Vagina (tissue), 2 donors: Measurements from ENCODE around the gene CEP104. TPM values are rescaled to one million over a fixed set of nuclear protein-coding genes. Genes with fewer than 3 reads are reported as not detected.

Experiments used
- DNase-seq, 2 donors: peaks; one replicate each; pipeline ENCODE4 v3.0.0-alpha.2; 2017; ENCODE audit errors: extremely low spot score in 2 of 2
- H3K27ac ChIP-seq: fragments of 200-600 bp; sonication (generic); one replicate; pipeline ENCODE4 v1.5.1; 2019
- H3K27me3 ChIP-seq: fragments of 200-600 bp; sonication (generic); one replicate; pipeline ENCODE4 v1.5.1; 2019
- H3K36me3 ChIP-seq, 2 donors: fragments of 200-600 bp; sonication (generic); one replicate each; pipeline ENCODE4 v1.5.1; 2017 to 2019
- H3K4me1 ChIP-seq: fragments of 200-600 bp; sonication (generic); one replicate; pipeline ENCODE4 v1.5.1; 2019
- H3K4me3 ChIP-seq, 2 donors: fragments of 200-600 bp; sonication (generic); 1 replicate in 1 of 2; 2 replicates in 1 of 2; pipeline ENCODE4 v1.5.1; 2016 to 2019
- H3K9me3 ChIP-seq: fragments of 200-600 bp; sonication (generic); one replicate; pipeline ENCODE4 v1.5.1; 2019
- POLR2A ChIP-seq, 2 donors: fragments of 450-650 bp; IDR thresholded peaks; one replicate each; pipeline ENCODE4 v1.6.1; 2017; ENCODE audit warnings: antibody characterized with exemption in 2 of 2, mild to moderate bottlenecking in 2 of 2, moderate library complexity in 2 of 2
- POLR2AphosphoS5 ChIP-seq, 2 donors: sonication (generic); formaldehyde crosslinking; IDR thresholded peaks; one replicate each; pipeline ENCODE4 v1.9.0; 2017; ENCODE audit warnings: antibody characterized with exemption in 2 of 2, mild to moderate bottlenecking in 2 of 2, low read depth in 1 of 2; ENCODE audit not compliant: insufficient read depth in 1 of 2
- intact Hi-C: fragments of 100-400 bp; cut with DNase I; formaldehyde crosslinking; loops from one replicate; pipeline ENCODE4 v1.15.1; 2023
- total RNA-seq: library from RNA; depleted of rRNA; stranded (reverse); fragments of >200 nt; gene quantifications from one replicate; pipeline ENCODE4 v1.2.3, GENCODE V29; 2016
- TF ChIP-seq, protein P1 (sequence below), 3 experiments: fragments of 450-650 bp in 2 of 3; fragments of 200-600 bp in 1 of 3; sonication (generic) in 1 of 3; IDR thresholded peaks; one replicate each; pipeline ENCODE4 v1.5.1; 2017 to 2019; ENCODE audit warnings: antibody characterized with exemption in 3 of 3, mild to moderate bottlenecking in 2 of 3, moderate library complexity in 2 of 3

The CEP104 gene
- total RNA-seq, 1 donor from 2014 or later: 62.9 TPM

DNA sequence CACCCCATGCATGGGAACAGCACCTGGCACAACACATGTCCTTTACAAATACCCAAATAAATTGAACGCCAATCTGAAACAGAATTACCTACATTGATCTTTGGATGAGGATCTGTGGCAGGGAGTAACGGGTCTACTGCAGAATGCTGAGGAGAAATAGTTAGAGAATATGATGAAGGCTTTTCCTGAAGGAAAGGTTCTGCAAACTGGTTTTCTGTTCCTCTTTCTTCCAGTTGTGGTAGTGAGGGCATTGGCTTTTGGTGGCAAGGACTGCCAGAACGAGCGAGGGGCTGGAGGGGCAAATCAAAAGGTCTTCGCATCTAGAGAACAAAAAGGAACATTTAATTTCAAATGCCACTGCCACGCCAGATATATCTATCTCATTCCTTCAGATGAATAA is 19.8 kb downstream of the CEP104 start:
- H3K9me3 ChIP-seq: no peaks in the 10 kb centered on the region
- no peaks in the 10 kb centered on the region for H3K4me1 ChIP-seq
- intact Hi-C loops: no loop called here
- no peaks in the 10 kb centered on the region for H3K27me3 ChIP-seq
- H3K4me3 ChIP-seq: no peak overlapping the region
- H3K27ac ChIP-seq: no peak overlapping the region
- TF ChIP-seq POLR2AphosphoS5 (IDR thresholded peaks at IDR 0.05; ENCODE audit: insufficient read depth in 1 of 2, low read depth in 1 of 2) (no peak), POLR2A (IDR thresholded peaks at IDR 0.05) (no peak)
- TF ChIP-seq, protein P1, sequence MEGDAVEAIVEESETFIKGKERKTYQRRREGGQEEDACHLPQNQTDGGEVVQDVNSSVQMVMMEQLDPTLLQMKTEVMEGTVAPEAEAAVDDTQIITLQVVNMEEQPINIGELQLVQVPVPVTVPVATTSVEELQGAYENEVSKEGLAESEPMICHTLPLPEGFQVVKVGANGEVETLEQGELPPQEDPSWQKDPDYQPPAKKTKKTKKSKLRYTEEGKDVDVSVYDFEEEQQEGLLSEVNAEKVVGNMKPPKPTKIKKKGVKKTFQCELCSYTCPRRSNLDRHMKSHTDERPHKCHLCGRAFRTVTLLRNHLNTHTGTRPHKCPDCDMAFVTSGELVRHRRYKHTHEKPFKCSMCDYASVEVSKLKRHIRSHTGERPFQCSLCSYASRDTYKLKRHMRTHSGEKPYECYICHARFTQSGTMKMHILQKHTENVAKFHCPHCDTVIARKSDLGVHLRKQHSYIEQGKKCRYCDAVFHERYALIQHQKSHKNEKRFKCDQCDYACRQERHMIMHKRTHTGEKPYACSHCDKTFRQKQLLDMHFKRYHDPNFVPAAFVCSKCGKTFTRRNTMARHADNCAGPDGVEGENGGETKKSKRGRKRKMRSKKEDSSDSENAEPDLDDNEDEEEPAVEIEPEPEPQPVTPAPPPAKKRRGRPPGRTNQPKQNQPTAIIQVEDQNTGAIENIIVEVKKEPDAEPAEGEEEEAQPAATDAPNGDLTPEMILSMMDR (IDR thresholded peaks at IDR 0.05): no peak
- H3K36me3 ChIP-seq: peaks cover 0 to 49% of the 10 kb centered on the region in 2 donors
- no peak for DNase-seq

DNA sequence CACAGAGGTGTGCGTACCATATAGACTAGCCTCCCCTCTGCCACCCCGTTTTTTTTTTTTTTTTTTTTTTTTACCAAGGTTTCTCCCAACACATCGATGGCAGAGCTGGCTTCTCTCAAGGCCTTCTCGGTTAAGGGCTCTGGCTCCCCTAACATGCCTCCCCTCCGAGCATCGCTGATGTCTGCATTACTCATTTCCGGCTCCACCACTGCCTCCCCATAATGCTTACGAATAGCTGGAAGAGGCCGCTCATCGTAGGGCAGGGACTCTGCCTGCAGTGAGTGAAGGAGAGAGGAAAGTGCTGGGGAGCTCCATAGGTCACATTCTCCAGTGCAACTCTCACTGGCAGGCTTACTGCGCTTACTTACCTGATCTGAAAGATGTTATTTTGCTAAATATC is 20.6 kb downstream of the CEP104 start:
- intact Hi-C loops: no loop called here
- no peak overlapping the region for H3K4me3 ChIP-seq
- H3K4me1 ChIP-seq: no peaks in the 10 kb centered on the region
- no peak for TF ChIP-seq POLR2A (IDR thresholded peaks at IDR 0.05)
- TF ChIP-seq, protein P1 (IDR thresholded peaks at IDR 0.05): no peak
- TF ChIP-seq POLR2AphosphoS5 (IDR thresholded peaks at IDR 0.05; ENCODE audit: insufficient read depth in 1 of 2, low read depth in 1 of 2): no peak
- no peak overlapping the region for H3K27ac ChIP-seq
- DNase-seq: no peak
- H3K27me3 ChIP-seq: no peaks in the 10 kb centered on the region
- H3K9me3 ChIP-seq: no peaks in the 10 kb centered on the region
- peaks cover 0 to 47% of the 10 kb centered on the region in 2 donors for H3K36me3 ChIP-seq

DNA sequence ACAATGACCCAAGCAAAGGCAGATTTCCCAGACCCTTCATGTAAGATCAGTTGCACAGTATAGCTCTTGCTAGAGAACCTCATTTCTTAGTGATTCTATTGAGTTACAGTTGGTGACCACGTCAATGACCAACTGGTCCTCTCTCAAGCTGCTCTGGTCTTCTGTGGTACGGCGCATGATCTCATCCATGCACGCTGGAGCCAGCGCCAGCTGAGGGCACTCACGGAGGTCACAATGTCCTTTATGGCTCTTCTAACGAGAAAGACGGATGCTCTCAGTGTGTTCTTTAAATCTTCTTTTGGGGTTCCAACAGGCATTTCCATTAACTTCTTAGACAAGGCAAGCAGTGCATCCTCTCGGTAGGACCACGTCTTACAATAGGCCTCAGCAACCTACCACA is 22.3 kb downstream of the CEP104 start:
- no peak for TF ChIP-seq POLR2A (IDR thresholded peaks at IDR 0.05)
- TF ChIP-seq, protein P1 (IDR thresholded peaks at IDR 0.05): no peak
- TF ChIP-seq POLR2AphosphoS5 (IDR thresholded peaks at IDR 0.05; ENCODE audit: insufficient read depth in 1 of 2, low read depth in 1 of 2): no peak
- no peak overlapping the region for H3K4me3 ChIP-seq
- H3K36me3 ChIP-seq: peaks cover 0 to 56% of the 10 kb centered on the region in 2 donors

DNA sequence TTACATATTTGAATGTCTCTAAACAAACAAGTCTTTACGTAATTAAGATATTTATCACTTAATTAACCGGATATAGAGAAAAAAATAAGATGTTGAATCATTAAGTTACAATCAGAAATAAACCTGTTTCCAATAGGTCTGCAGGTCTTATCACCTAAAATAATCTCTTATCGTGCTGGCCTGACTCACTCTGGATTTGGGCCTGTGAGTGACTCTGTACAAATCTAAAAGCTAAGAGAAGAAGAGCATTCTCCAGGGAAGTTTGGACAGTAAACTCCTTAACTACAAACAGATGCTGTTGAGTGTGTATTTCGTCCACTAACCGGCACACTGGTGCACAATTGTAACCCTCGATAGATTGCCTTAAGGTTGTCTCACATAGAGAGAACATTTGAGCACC is 25.3 kb downstream of the CEP104 start:
- no peak overlapping the region for H3K27ac ChIP-seq
- no peak overlapping the region for H3K4me3 ChIP-seq
- intact Hi-C loops: no loop called here
- H3K4me1 ChIP-seq: no peaks in the 10 kb centered on the region
- H3K36me3 ChIP-seq: peaks cover 0 to 49% of the 10 kb centered on the region in 2 donors
- TF ChIP-seq, protein P1 (IDR thresholded peaks at IDR 0.05): no peak
- no peak for TF ChIP-seq POLR2AphosphoS5 (IDR thresholded peaks at IDR 0.05; ENCODE audit: insufficient read depth in 1 of 2, low read depth in 1 of 2)
- no peak for TF ChIP-seq POLR2A (IDR thresholded peaks at IDR 0.05)
- H3K27me3 ChIP-seq: no peaks in the 10 kb centered on the region
- no peak for DNase-seq
- H3K9me3 ChIP-seq: no peaks in the 10 kb centered on the region

More for the DNA sequence above, 22.3 kb downstream of the CEP104 start:
- no peaks in the 10 kb centered on the region for H3K4me1 ChIP-seq
- no peaks in the 10 kb centered on the region for H3K9me3 ChIP-seq
- intact Hi-C loops: no loop called here
- H3K27ac ChIP-seq: no peak overlapping the region
- DNase-seq: no peak
- H3K27me3 ChIP-seq: no peaks in the 10 kb centered on the region

DNA sequence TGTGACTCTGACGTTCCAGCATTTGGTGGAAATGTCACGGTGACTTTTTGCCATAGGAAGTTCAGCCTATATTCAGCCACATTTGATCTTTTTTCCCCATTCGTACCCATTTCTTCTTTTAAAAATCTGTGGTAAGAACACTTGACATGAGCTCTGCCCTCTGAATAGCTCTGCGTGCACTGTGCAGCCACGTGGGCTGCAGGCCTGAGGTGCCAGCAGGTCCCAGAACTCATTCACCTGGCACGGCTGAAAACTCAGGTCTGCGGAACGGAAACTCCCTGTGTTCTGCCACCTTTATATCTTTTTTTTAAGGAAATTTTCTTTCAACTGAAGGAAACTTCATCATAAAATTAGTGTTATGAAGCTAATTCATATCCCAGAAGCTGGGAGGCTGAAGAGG is 28.6 kb downstream of the CEP104 start:
- no peak for DNase-seq
- TF ChIP-seq, protein P1 (IDR thresholded peaks at IDR 0.05): no peak
- no peak for TF ChIP-seq POLR2A (IDR thresholded peaks at IDR 0.05)
- no peak for TF ChIP-seq POLR2AphosphoS5 (IDR thresholded peaks at IDR 0.05; ENCODE audit: insufficient read depth in 1 of 2, low read depth in 1 of 2)
- H3K27ac ChIP-seq: no peak overlapping the region
- no peaks in the 10 kb centered on the region for H3K9me3 ChIP-seq
- H3K4me1 ChIP-seq: no peaks in the 10 kb centered on the region
- no peaks in the 10 kb centered on the region for H3K27me3 ChIP-seq
- intact Hi-C loops: no loop called here
- no peak overlapping the region for H3K4me3 ChIP-seq
- peaks cover 0 to 70% of the 10 kb centered on the region in 2 donors for H3K36me3 ChIP-seq
